Endothelial cell of umbilical vein (primary cell): ENCODE data around the gene FGFR3. TPM values are rescaled to one million over a fixed set of nuclear protein-coding genes. Genes with fewer than 3 reads are reported as not detected.

ENCODE experiments used
- BruUV-seq: library from RNA; stranded (reverse); fragments of 400-500 nt; replicated peaks from 2 replicates; lab custom pipeline; 2021; lab: Mats Ljungman, UMichigan
- CTCF ChIA-PET: fragments of 300-600, 350-600 bp; sonication (Branson Sonifier 250); formaldehyde crosslinking; loops from one replicate; lab custom pipeline; 2021; ENCODE audit warnings: antibody characterized with exemption, inconsistent platforms; lab: Charles Lee
- POLR2A ChIA-PET: fragments of 300-600, 350-600 bp; sonication (Branson Sonifier 250); formaldehyde crosslinking; loops from one replicate; lab custom pipeline; 2021; ENCODE audit warnings: antibody characterized with exemption, inconsistent platforms; lab: Charles Lee
- DNase-seq: peaks from one replicate; pipeline ENCODE4 v3.0.0-alpha.2; 2011; ENCODE audit warnings: low read depth, low spot score
- FAIRE-seq: peaks from 2 replicates; lab custom pipeline; 2011; peaks lifted over from hg19 to GRCh38; lab: Jason Lieb, UNC
- H2AFZ ChIP-seq: 2 replicates; pipeline ENCODE4 v1.6.0; 2012; ENCODE audit warnings: low read depth, low read length, control low read depth, inconsistent platforms
- H3K27ac ChIP-seq: 2 replicates; pipeline ENCODE4 v1.5.1; 2011; ENCODE audit warnings: low read depth, mild to moderate bottlenecking, control low read depth, low read length, moderate library complexity; ENCODE audit not compliant: insufficient read depth
- H3K27me3 ChIP-seq, 2 experiments: 2 replicates each; pipeline versions ENCODE4 v1.6.0 to v1.6.1; 2011; ENCODE audit warnings: low read length in 2 of 2, mixed read lengths in 1 of 2; ENCODE audit not compliant: control insufficient read depth in 2 of 2, insufficient read depth in 2 of 2
- H3K36me3 ChIP-seq, 2 experiments: 2 replicates in 1 of 2; 3 replicates in 1 of 2; pipeline ENCODE4 v1.5.1; 2011; ENCODE audit warnings: low read length in 2 of 2, mild to moderate bottlenecking in 1 of 2, moderate library complexity in 1 of 2; ENCODE audit not compliant: control insufficient read depth in 2 of 2, insufficient read depth in 2 of 2; ENCODE audit errors: extremely low read depth in 1 of 2
- H3K4me1 ChIP-seq: 3 replicates; pipeline ENCODE4 v1.5.1; 2011; ENCODE audit warnings: mild to moderate bottlenecking, low read length; ENCODE audit not compliant: control insufficient read depth, insufficient read depth; ENCODE audit errors: extremely low read depth
- H3K4me2 ChIP-seq: 2 replicates; pipeline ENCODE4 v1.6.1; 2011; ENCODE audit warnings: low read length, control low read depth, mixed read lengths; ENCODE audit not compliant: insufficient read depth
- H3K4me3 ChIP-seq, 3 experiments: fragments of 200-600 bp in 1 of 3; sonication (generic), shearing (Covaris generic) in 1 of 3; replicated peaks in 1 of 3; 2 replicates each; pipeline ENCODE4 v1.5.1; 2011 to 2016; ENCODE audit warnings: control low read depth in 3 of 3, low read length in 3 of 3, mild to moderate bottlenecking in 2 of 3, inconsistent platforms in 1 of 3, low read depth in 1 of 3, moderate library complexity in 1 of 3; ENCODE audit not compliant: insufficient read depth in 1 of 3
- H3K79me2 ChIP-seq: 2 replicates; pipeline ENCODE4 v1.6.0; 2012; ENCODE audit warnings: low read length, inconsistent platforms; ENCODE audit not compliant: control insufficient read depth, insufficient read depth
- H3K9ac ChIP-seq: replicated peaks from 2 replicates; pipeline ENCODE3; 2011; ENCODE audit warnings: low read length, control low read depth; ENCODE audit not compliant: insufficient read depth; ENCODE audit errors: extremely low read depth
- H3K9me1 ChIP-seq: replicated peaks from 3 replicates; pipeline ENCODE4 v1.6.0; 2011; ENCODE audit warnings: mild to moderate bottlenecking, low read length; ENCODE audit not compliant: control insufficient read depth, insufficient read depth; ENCODE audit errors: extremely low read depth
- H3K9me3 ChIP-seq: replicated peaks from 2 replicates; pipeline ENCODE4 v1.5.1; 2012; ENCODE audit warnings: low read length, inconsistent platforms; ENCODE audit not compliant: control insufficient read depth, insufficient read depth
- H4K20me1 ChIP-seq: replicated peaks from 2 replicates; pipeline ENCODE3; 2011; ENCODE audit warnings: mild to moderate bottlenecking, low read length; ENCODE audit not compliant: control insufficient read depth, insufficient read depth; ENCODE audit errors: extremely low read depth
- EZH2 ChIP-seq: IDR thresholded peaks from 2 replicates; pipeline ENCODE4 v1.6.1; 2012; ENCODE audit warnings: borderline replicate concordance, low read depth, mild to moderate bottlenecking, moderate library complexity, low read length, inconsistent platforms; ENCODE audit not compliant: severe bottlenecking
- FOS ChIP-seq: IDR thresholded peaks from 2 replicates; pipeline ENCODE4 v1.6.1; 2011; ENCODE audit warnings: mild to moderate bottlenecking, low read length, moderate library complexity, borderline replicate concordance; ENCODE audit not compliant: insufficient read depth
- GATA2 ChIP-seq: IDR thresholded peaks from 2 replicates; pipeline ENCODE4 v1.7.0; 2011; ENCODE audit warnings: low read depth, mild to moderate bottlenecking, moderate library complexity, mixed read lengths, low read length; ENCODE audit not compliant: insufficient read length, insufficient read depth
- JUN ChIP-seq: IDR thresholded peaks from 2 replicates; pipeline ENCODE4 v1.6.1; 2011; ENCODE audit warnings: borderline replicate concordance, low read depth; ENCODE audit not compliant: insufficient read length, insufficient read depth
- MYC ChIP-seq: IDR thresholded peaks from one replicate; pipeline ENCODE4 v1.6.1; 2011; ENCODE audit warnings: mild to moderate bottlenecking, low read depth, low read length
- POLR2A ChIP-seq: IDR thresholded peaks from 2 replicates; pipeline ENCODE4 v1.6.1; 2012; ENCODE audit warnings: low read depth, mild to moderate bottlenecking, control low read depth, low read length
- POLR2AphosphoS5 ChIP-seq: IDR thresholded peaks from 2 replicates; pipeline ENCODE4 v1.6.1; 2012; ENCODE audit warnings: low read depth, mild to moderate bottlenecking, control low read depth, low read length, moderate library complexity; ENCODE audit not compliant: insufficient read depth
- dilution Hi-C: fragments of 300-500 bp; cut with MboI; formaldehyde crosslinking; loops from one replicate; pipeline ENCODE4 v1.15.0; 2019; ENCODE audit warnings: low sequenced_read_pairs; ENCODE audit not compliant: extremely low pct_ligation_motif_present
- intact Hi-C: fragments of 100-400 bp; cut with micrococcal nuclease; formaldehyde crosslinking; loops from one replicate; pipeline ENCODE4 v1.10.0; 2022
- polyA plus RNA-seq, 4 experiments: library from polyadenylated mRNA; depleted of rRNA in 3 of 4; stranded (reverse) in 3 of 4; unstranded in 1 of 4; fragments of >200 nt; gene quantifications; 2 replicates each; pipeline versions ENCODE4 v1.2.1 to v1.2.3, GENCODE V29; 2011 to 2012; ENCODE audit warnings: missing spikeins in 1 of 4
- total RNA-seq: library from RNA; stranded (reverse); gene quantifications from 2 replicates; pipeline ENCODE4 v1.2.3, GENCODE V29; 2021
- TF ChIP-seq, protein P1 (sequence below), 2 donors: IDR thresholded peaks; 1 replicate in 1 of 2; 2 replicates in 1 of 2; pipeline ENCODE4 v1.5.1; 2011; ENCODE audit warnings: low read length in 2 of 2, mild to moderate bottlenecking in 2 of 2, moderate library complexity in 2 of 2, control low read depth in 1 of 2, inconsistent platforms in 1 of 2, low read depth in 1 of 2; ENCODE audit not compliant: insufficient read depth in 1 of 2; ENCODE audit errors: extremely low read depth in 1 of 2
- TF ChIP-seq, protein P2 (sequence below): IDR thresholded peaks from 2 replicates; pipeline ENCODE4 v1.6.1; 2011; ENCODE audit not compliant: insufficient read depth, insufficient read length

The FGFR3 gene
- total and polyA plus RNA-seq, 2 donors (not counting 3 experiments of a cell fraction or from before 2014, with no cell fraction given) = 0.73 to 1.2 TPM

DNA sequence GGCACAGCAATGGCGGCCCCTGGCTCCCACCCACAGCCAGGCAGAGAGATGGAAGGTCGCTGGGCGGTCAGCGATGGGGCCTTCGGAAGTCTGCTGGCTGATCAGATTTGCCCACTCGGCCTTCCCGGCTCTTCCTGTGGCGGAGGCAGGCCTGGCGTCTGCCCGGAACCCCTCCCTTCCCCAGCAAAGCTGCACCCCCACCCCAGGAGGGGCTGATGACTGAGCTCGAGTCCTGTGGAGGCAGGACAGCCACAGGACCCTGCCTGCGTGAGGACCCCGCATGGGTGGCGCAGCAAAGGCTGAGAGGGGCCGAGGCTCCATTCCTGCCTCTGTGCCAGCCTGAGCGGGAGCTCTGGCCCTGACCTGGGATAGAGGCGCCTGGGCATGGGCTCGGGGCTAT is 37.0 kb upstream of the FGFR3 start:
- peak overlapping the region; percentile 43 for H3K9ac ChIP-seq
- TF ChIP-seq MYC (no peak), FOS (no peak), POLR2AphosphoS5 (peak; percentile 31)
- no peaks in the 10 kb centered on the region for H3K79me2 ChIP-seq
- no peak overlapping the region for H3K4me2 ChIP-seq
- H3K4me1 ChIP-seq = peaks cover 8% of the 10 kb centered on the region
- ChIA-PET POLR2A (no interaction called here), CTCF (interaction anchor here (0.9 to 2.0 kb wide), 4 partner anchors 9 to 54 kb away, joined by 3 to 16 read pairs (median 4); no protein-coding TSS in a partner anchor)
- FAIRE-seq (peak; percentile 4), DNase-seq (peak; percentile 59)
- no TSS peak for BruUV-seq
- H3K4me3 ChIP-seq = no peak overlapping the region
- no peaks in the 10 kb centered on the region for H3K9me3 ChIP-seq
- H4K20me1 ChIP-seq = no peaks in the 10 kb centered on the region
- intact Hi-C loops = no loop called here
- dilution Hi-C loops = no loop called here
- H3K9me1 ChIP-seq = no peaks in the 10 kb centered on the region
- H2AFZ ChIP-seq = peak overlapping the region; percentile 82
- H3K27ac ChIP-seq = no peak overlapping the region
- H3K27me3 ChIP-seq = no peaks in the 10 kb centered on the region
- no peaks in the 10 kb centered on the region for H3K36me3 ChIP-seq

DNA sequence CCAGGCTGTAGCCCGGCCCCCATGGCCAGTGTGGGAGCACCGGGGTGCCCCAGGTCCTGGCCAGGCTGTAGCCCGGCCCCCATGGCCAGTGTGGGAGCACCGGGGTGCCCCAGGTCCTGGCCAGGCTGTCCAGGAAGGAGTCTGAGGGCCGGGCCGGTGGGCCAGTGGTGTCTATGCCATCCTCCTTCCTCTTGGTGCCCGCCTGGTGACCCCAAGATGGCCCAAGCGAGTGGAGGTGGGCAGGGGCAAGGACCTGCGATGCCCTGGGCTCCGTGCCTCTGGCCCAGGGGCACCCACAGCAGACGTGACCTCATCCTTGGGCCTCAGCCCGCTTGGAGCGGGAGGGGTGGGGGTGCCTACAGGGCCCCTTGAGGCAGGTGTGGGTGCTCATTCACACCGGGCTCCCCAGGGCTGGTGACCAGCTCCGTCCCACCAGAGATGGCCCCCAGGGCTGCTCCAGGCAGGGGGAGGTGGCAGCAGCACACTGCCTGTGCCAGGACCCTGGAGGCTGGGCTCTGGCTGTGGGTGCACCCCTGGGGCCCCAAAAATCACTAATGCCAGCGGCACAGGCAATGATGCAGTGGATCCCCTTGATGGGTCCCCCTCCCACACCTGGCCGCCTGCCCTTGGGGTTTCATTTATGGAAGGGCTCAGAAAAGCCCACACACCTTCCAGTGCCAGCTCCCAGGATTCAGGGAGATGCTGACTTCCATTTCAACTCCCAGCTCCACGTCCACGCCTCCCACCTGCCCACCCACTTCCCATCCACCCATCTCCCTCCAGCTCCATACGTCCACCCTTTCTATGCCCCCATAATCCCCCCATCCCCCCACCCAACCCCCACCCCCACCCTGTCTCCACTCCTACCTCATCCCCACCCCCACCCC is 36.0 kb upstream of the FGFR3 start:
- TF ChIP-seq, protein P1, sequence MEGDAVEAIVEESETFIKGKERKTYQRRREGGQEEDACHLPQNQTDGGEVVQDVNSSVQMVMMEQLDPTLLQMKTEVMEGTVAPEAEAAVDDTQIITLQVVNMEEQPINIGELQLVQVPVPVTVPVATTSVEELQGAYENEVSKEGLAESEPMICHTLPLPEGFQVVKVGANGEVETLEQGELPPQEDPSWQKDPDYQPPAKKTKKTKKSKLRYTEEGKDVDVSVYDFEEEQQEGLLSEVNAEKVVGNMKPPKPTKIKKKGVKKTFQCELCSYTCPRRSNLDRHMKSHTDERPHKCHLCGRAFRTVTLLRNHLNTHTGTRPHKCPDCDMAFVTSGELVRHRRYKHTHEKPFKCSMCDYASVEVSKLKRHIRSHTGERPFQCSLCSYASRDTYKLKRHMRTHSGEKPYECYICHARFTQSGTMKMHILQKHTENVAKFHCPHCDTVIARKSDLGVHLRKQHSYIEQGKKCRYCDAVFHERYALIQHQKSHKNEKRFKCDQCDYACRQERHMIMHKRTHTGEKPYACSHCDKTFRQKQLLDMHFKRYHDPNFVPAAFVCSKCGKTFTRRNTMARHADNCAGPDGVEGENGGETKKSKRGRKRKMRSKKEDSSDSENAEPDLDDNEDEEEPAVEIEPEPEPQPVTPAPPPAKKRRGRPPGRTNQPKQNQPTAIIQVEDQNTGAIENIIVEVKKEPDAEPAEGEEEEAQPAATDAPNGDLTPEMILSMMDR (IDR thresholded peaks at IDR 0.05; ENCODE audit: extremely low read depth in 1 of 2, insufficient read depth in 1 of 2, low read depth in 1 of 2, low read length in 2 of 2) = no peak
- TF ChIP-seq FOS (no peak), MYC (no peak), EZH2 (no peak), POLR2AphosphoS5 (no peak), JUN (no peak), GATA2 (no peak), POLR2A (no peak)
- TF ChIP-seq, protein P2, sequence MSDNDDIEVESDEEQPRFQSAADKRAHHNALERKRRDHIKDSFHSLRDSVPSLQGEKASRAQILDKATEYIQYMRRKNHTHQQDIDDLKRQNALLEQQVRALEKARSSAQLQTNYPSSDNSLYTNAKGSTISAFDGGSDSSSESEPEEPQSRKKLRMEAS = no peak
- Histone ChIP-seq H3K79me2 (no peaks in the 10 kb centered on the region), H3K27me3 (no peaks in the 10 kb centered on the region), H3K36me3 (no peaks in the 10 kb centered on the region), H3K4me3 (no peak overlapping the region), H2AFZ (no peak overlapping the region), H3K9me1 (no peaks in the 10 kb centered on the region), H3K4me2 (no peak overlapping the region), H4K20me1 (no peaks in the 10 kb centered on the region), H3K9ac (no peak overlapping the region), H3K27ac (no peak overlapping the region), H3K9me3 (no peaks in the 10 kb centered on the region), H3K4me1 (peaks cover 8% of the 10 kb centered on the region)
- no TSS peak for BruUV-seq
- no peak for FAIRE-seq
- dilution Hi-C loops = no loop called here
- CTCF ChIA-PET = interaction anchor here (1.3 to 2.9 kb wide), 4 partner anchors 10 to 35 kb away, joined by 3 to 14 read pairs (median 4); partner anchors contain the start of gene TACC3
- POLR2A ChIA-PET = interaction anchor here (0.7 kb wide), 1 partner anchor 13 kb away, joined by 5 read pairs; no protein-coding TSS in a partner anchor
- DNase-seq = no peak
- intact Hi-C loops = no loop called here
